Testis (tissue), 2 donors: ENCODE results near the gene MLKL.

ENCODE experiments used
- CTCF ChIP-seq, 3 experiments: fragments of 450-650 bp in 2 of 3; fragments of 200-600 bp in 1 of 3; sonication (generic) in 1 of 3; IDR thresholded peaks; one replicate each; pipeline ENCODE4 v1.5.1; 2016 to 2019; ENCODE audit warnings: antibody characterized with exemption in 3 of 3, mild to moderate bottlenecking in 2 of 3, moderate library complexity in 1 of 3
- POLR2A ChIP-seq: fragments of 450-650 bp; IDR thresholded peaks from one replicate; pipeline ENCODE4 v1.6.1; 2017; ENCODE audit warnings: antibody characterized with exemption, mild to moderate bottlenecking, moderate library complexity

GRCh38 chr16:74660383-74660782 is 40.3 kb downstream of the MLKL start:
- TF ChIP-seq POLR2A (no peak), CTCF (IDR thresholded peaks at IDR 0.05) (no peak)
